Stimulated activated CD8-positive, alpha-beta memory T cell treated with anti-CD3 and anti-CD28 coated beads, Interleukin-12 subunit alpha, Interleukin-12 subunit beta, amount 100 ng/mL, for 24 hours (primary cell): ENCODE results near the gene SLC25A45.
"Not testable (repeated sequence)": the region's sequence is repeated elsewhere in the genome, so short reads cannot be mapped to it uniquely, and the experiment has no call there.

Experiments used
- DNase-seq: peaks from one replicate; pipeline ENCODE4 v3.0.0-alpha.2; 2020; ENCODE audit errors: extremely low read depth

The SLC25A45 gene

GRCh38 chr11:65421794-65422632 is 39.6 kb upstream of the SLC25A45 start:
- DNase-seq, result peak; percentile 90

DNA sequence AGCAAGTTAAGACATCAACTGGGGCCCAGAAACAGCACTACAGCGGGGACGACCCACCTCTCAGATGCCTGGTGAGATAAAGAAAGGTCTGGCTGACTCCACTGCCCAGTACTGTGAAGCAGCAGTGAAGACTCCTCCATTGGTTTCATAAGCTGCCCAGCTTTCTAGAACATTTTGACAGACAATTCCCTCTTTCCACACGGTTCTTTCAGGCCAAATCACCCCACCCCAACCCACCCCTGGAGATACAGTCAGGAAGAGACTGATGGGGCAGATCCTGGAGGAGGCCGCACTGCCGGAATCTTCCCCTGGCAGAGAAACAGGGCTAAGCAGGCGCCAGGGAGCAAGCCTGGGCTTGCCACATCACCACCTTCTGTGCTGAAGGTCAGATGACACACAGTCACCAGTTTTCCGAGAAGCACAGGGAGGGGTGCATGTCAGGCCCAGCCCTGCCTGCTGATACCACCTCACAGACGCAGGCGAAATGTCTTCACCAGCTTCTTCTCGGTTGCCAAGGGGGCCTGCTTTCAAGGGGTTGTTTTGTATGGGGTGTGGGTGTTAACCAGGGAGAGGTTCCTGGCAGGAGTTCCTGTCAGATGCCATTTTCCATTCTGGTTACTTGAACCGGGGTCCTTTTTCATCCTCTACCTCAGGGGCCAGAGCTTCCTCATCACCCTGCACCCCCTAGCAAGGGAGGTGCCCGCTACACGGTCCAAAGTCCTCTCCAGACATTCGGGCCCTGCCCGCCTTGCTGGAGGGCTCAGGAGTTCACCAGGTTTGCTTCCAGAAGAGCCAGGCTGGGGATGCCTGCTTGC is 38.7 kb upstream of the SLC25A45 start:
- DNase-seq, result peak; percentile 77

DNA sequence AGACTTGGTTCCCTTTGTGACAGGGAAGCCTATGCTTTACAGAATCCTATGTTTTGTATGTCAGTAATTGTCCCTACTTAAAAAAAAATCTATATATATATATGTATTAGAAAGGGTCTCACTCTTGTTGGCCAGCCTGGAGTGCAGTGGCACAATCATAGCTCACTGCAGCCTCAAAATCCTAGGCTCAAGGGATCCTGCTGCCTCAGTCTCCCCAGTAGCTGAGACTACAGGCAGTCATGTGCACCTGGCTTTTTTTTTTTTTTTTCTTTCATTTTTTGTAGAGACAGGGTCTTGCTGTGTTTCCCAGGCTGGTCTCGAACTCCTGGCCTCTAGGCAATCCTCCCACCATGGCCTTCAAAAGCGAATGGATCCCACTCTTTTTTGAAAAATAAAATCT is 38.1 kb upstream of the SLC25A45 start:
- DNase-seq, result no peak

GRCh38 chr11:65419772-65420481 is 37.5 kb upstream of the SLC25A45 start:
- DNase-seq, result no peak

- DNase-seq, result no peak
These were observed 37.0 kb upstream of the SLC25A45 start for GRCh38 chr11:65419460-65419771.

DNA sequence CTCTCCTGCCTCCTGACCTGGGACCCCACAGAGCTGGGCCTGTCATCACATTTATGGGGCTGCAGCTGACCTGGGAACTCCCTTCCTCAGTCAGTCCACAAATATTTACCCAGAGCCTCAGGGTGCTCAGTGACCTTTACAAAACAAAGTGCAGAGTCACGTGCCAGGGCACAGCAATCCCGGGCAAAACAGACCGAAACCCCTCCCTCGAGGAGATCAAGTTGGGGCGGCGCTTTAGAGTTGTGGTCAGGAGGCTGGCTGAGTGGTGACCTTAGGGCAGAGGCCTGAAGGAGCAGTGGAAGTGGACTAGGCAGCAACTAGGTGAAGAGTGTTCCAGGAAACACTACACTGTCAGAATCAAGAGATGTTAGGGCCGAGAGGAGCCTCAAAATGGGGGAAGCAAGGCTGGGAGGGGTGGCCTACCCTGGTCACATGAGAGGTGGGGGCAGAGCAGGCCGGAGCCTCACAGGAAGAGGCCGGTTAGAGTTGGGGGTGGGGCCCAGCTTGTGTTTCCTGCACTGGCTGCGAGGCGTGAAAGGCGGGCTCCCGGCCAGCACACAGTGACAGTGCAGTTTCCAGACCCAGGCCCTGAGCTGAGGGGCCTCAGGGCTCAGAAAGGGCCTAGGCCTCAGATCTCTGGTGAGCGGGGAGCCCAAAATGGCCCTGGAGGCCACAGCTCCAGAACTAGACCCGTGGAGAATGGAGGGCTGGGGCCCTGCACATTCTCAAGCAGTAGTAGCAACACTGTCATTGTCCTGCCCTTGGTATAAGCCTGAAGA is 36.4 kb upstream of the SLC25A45 start:
- DNase-seq, result peak; percentile 80

DNA sequence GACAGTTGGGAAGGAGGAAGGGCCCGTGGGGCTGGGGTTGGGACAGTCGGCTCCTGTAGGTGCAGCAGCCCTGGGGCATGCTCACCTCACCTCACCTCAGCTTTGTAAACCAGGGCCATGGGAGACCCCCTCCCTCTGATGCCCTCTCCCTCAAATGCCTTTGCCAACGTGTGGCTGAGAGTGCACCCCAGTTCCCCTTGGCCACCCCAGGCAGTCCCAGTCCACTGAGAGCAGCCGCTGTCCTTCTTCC is 35.9 kb upstream of the SLC25A45 start:
- no peak for DNase-seq

- DNase-seq, result no peak
These were observed 35.4 kb upstream of the SLC25A45 start for GRCh38 chr11:65417702-65418430.

DNA sequence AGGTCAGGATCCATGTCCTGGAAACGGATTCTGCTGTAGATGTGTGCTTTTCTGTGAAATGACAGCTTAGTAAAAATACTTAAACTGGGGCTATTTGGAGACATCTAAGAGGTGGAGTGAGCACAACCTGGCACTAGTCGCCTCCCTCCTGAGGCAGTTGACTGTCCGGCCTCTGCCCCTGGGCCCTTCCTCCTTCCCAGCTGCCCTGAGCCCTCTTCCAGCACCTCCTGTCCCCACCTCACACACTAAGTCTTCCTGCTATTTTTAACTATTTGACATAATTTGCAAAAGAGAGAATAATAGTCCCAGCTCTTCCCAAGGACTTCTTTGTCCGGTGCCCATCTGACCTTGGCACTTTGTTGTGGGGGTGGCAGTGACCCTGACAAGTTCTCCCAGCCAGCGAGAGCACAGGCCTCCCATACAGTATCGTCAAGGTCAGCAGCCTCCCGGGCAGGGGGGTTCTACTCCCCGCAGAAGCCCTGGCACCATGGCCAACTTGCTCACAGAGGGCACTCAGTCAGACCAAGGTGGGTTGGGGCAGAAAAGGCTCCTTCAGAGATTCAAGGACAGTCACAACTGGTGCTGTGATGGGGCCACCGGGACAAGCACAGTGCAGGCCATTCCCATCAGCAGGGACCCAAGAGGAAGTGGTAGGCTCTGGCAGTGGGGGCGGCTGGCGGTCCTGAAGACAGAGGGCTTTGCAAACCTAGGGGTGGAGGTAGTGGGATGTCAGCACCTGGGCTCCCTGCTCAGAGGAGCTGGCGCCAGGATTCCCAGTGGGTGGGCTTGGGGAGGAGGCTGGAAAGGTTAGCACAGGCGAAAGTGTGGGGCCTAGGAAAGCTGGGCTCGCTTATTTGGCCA is 34.6 kb upstream of the SLC25A45 start:
- no peak for DNase-seq

- peak; percentile 66 for DNase-seq
These were observed 33.9 kb upstream of the SLC25A45 start for GRCh38 chr11:65416341-65416824.

GRCh38 chr11:65415499-65416340 is 33.3 kb upstream of the SLC25A45 start:
- no peak for DNase-seq

DNA sequence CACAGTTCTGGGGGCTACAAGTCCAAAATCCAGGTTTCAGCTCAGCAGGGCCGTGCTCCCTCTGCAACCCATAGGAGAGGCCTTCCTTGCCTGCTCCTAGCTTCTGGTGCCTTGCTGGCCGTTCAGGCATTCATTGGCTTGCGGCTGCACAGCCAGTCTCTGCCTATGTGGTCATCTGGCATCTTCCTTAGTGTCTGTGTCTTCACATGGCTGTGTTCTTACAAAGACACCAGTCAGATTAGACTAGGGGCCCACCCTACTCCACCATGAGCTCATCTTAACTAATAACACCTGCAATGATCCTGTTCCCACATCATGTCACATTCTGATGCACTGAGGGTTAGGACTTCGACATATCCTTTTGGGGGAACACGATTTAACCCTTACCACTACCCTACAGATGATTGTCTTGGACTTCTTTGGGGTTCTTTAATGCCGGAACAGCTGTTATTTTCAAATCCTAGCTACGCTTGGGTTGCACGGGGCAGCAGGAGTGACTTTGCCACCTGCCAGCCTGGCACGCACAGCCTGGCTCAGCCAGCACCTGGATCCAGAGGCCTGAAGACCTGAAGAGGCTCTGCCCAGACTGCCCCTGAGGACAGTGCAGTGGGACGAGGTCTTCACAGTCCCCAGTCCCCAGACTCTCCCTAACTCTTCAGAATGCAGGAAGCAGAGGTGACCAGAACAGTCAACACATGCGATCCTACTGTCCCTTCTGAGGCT is 32.5 kb upstream of the SLC25A45 start:
- DNase-seq, result no peak

- DNase-seq, result not testable (repeated sequence)
These were observed 30.7 kb upstream of the SLC25A45 start for GRCh38 chr11:65413077-65413664.

DNA sequence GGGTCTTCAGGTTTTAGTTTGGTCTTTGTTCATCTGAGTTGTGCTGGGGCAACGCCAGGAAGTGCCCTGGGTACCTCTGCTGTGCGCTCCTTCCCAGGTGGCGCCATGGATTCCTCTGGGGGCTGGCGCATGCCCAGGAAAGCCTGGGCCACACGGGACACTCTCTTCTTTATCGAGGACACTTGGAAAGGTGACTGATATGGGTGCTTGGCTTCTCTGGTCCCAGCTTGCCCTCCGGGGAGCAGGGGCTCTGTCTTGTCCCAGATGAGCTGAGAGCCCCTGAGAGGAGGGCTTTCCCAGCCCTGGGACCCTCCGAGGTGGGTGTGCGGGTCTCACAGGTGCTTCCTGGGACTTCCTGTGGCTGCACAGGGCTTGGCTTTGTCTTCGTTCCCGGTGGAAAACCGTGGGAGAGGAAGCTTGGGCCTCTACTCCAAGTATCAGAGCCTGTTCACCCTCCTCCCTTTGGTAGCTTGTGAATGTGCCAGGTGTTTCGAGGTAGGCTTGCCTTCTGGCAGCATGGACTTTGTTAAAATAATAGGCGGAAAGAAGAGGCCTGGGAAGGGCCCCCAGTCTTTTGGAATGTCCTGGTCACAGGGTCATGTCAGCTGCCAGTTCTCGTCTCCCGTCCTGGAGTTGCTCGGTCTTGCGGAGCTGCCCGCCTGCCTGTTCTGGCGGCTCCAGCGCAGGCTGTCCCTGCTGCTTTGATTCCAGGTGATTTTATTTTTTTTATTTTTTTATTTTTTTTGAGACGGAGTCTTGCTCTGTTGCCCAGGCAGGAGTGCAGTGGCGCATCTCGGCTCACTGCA is 30.0 kb upstream of the SLC25A45 start:
- DNase-seq, result no peak

- no peak for DNase-seq
These were observed 29.2 kb upstream of the SLC25A45 start for GRCh38 chr11:65411681-65412070.

- DNase-seq, result no peak
These were observed 28.7 kb upstream of the SLC25A45 start for GRCh38 chr11:65410936-65411680.
